ENCODE measurements around the gene ATOSB. TPM values are rescaled to one million over a fixed set of nuclear protein-coding genes. Genes with fewer than 3 reads are reported as not detected.

ATOSB gene
- total RNA-seq, 1 experiment from 2014 or later = 3.2 TPM

- peaks cover 10% of the 10 kb centered on the region; the same call in 1 of the 2 replicates for H4K20me1 ChIP-seq (ENCODE audit: insufficient read depth, low read depth, low read length)
- H3K4me2 ChIP-seq (ENCODE audit: low read depth, low read length, poor library complexity, severe bottlenecking) = no peak overlapping the region
- no peaks in the 10 kb centered on the region for H3K79me2 ChIP-seq (ENCODE audit: low read length)
- H3K36me3 ChIP-seq (ENCODE audit: insufficient read depth, low read length) = no peaks in the 10 kb centered on the region
- H3K9me3 ChIP-seq (ENCODE audit: low read length) = no peaks in the 10 kb centered on the region
- no peak for DNase-seq
- no peaks in the 10 kb centered on the region for H3K27me3 ChIP-seq (ENCODE audit: low read length)
- no peaks in the 10 kb centered on the region for H3K9me2 ChIP-seq (replicated peaks; ENCODE audit: insufficient read depth, low read length)
- H3K4me1 ChIP-seq (ENCODE audit: low read length) = peaks cover 21% of the 10 kb centered on the region
- H3K27ac ChIP-seq (ENCODE audit: low read length) = no peak overlapping the region
- no peak overlapping the region for H3K4me3 ChIP-seq (ENCODE audit: low read length)
- no peak overlapping the region for H2AFZ ChIP-seq (ENCODE audit: low read length)
- H3K9ac ChIP-seq (ENCODE audit: low read length) = no peak overlapping the region
These were observed 6.6 kb downstream of the ATOSB start for GRCh38 chr9:35108946-35109575.

GRCh38 chr9:35108461-35108860 lies 7.2 kb downstream of the ATOSB start:
- H3K36me3 ChIP-seq (ENCODE audit: insufficient read depth, low read length) = no peaks in the 10 kb centered on the region
- H4K20me1 ChIP-seq (ENCODE audit: insufficient read depth, low read depth, low read length) = peaks cover 10% of the 10 kb centered on the region; the same call in 1 of the 2 replicates
- H3K4me2 ChIP-seq (ENCODE audit: low read depth, low read length, poor library complexity, severe bottlenecking) = no peak overlapping the region
- H3K27ac ChIP-seq (ENCODE audit: low read length) = no peak overlapping the region
- no peak overlapping the region for H3K4me3 ChIP-seq (ENCODE audit: low read length)
- H3K79me2 ChIP-seq (ENCODE audit: low read length) = no peaks in the 10 kb centered on the region
- no peaks in the 10 kb centered on the region for H3K9me2 ChIP-seq (replicated peaks; ENCODE audit: insufficient read depth, low read length)
- H3K27me3 ChIP-seq (ENCODE audit: low read length) = no peaks in the 10 kb centered on the region
- H2AFZ ChIP-seq (ENCODE audit: low read length) = no peak overlapping the region
- no peak for DNase-seq
- no peak overlapping the region for H3K9ac ChIP-seq (ENCODE audit: low read length)
- H3K9me3 ChIP-seq (ENCODE audit: low read length) = no peaks in the 10 kb centered on the region
- H3K4me1 ChIP-seq (ENCODE audit: low read length) = peaks cover 21% of the 10 kb centered on the region

GRCh38 chr9:35107297-35108290 lies 8.1 kb downstream of the ATOSB start:
- Histone ChIP-seq H3K9ac (ENCODE audit: low read length) (no peak overlapping the region), H4K20me1 (ENCODE audit: insufficient read depth, low read depth, low read length) (peaks cover 10% of the 10 kb centered on the region; the same call in 1 of the 2 replicates), H3K4me2 (ENCODE audit: low read depth, low read length, poor library complexity, severe bottlenecking) (no peak overlapping the region), H3K36me3 (ENCODE audit: insufficient read depth, low read length) (no peaks in the 10 kb centered on the region), H3K27me3 (ENCODE audit: low read length) (no peaks in the 10 kb centered on the region), H3K27ac (ENCODE audit: low read length) (no peak overlapping the region), H3K9me3 (ENCODE audit: low read length) (no peaks in the 10 kb centered on the region), H3K4me3 (ENCODE audit: low read length) (no peak overlapping the region), H3K4me1 (ENCODE audit: low read length) (peaks cover 24% of the 10 kb centered on the region), H3K79me2 (ENCODE audit: low read length) (peaks cover 3% of the 10 kb centered on the region), H2AFZ (ENCODE audit: low read length) (no peak overlapping the region), H3K9me2 (replicated peaks; ENCODE audit: insufficient read depth, low read length) (no peaks in the 10 kb centered on the region)
- DNase-seq = no peak

- DNase-seq = no peak
- no peak overlapping the region for H3K27ac ChIP-seq (ENCODE audit: low read length)
- no peak overlapping the region for H2AFZ ChIP-seq (ENCODE audit: low read length)
- H3K9me2 ChIP-seq (replicated peaks; ENCODE audit: insufficient read depth, low read length) = no peaks in the 10 kb centered on the region
- H3K4me3 ChIP-seq (ENCODE audit: low read length) = no peak overlapping the region
- H3K9me3 ChIP-seq (ENCODE audit: low read length) = no peaks in the 10 kb centered on the region
- no peak overlapping the region for H3K4me2 ChIP-seq (ENCODE audit: low read depth, low read length, poor library complexity, severe bottlenecking)
- no peaks in the 10 kb centered on the region for H3K36me3 ChIP-seq (ENCODE audit: insufficient read depth, low read length)
- no peak overlapping the region for H3K9ac ChIP-seq (ENCODE audit: low read length)
- H3K27me3 ChIP-seq (ENCODE audit: low read length) = no peaks in the 10 kb centered on the region
- peaks cover 10% of the 10 kb centered on the region; the same call in 1 of the 2 replicates for H4K20me1 ChIP-seq (ENCODE audit: insufficient read depth, low read depth, low read length)
- H3K79me2 ChIP-seq (ENCODE audit: low read length) = peaks cover 16% of the 10 kb centered on the region
- peaks cover 27% of the 10 kb centered on the region for H3K4me1 ChIP-seq (ENCODE audit: low read length)
These were observed 9.3 kb downstream of the ATOSB start for GRCh38 chr9:35106343-35106730.

- no peak overlapping the region for H3K27ac ChIP-seq (ENCODE audit: low read length)
- no peaks in the 10 kb centered on the region; the same call in 1 of the 2 replicates for H3K36me3 ChIP-seq (ENCODE audit: insufficient read depth, low read length)
- H2AFZ ChIP-seq (ENCODE audit: low read length) = no peak overlapping the region
- DNase-seq = no peak
- peaks cover 24% of the 10 kb centered on the region for H3K4me1 ChIP-seq (ENCODE audit: low read length)
- no peaks in the 10 kb centered on the region for H3K9me3 ChIP-seq (ENCODE audit: low read length)
- H3K4me2 ChIP-seq (ENCODE audit: low read depth, low read length, poor library complexity, severe bottlenecking) = no peak overlapping the region
- H4K20me1 ChIP-seq (ENCODE audit: insufficient read depth, low read depth, low read length) = peaks cover 9% of the 10 kb centered on the region; the same call in 1 of the 2 replicates
- no peak overlapping the region for H3K4me3 ChIP-seq (ENCODE audit: low read length)
- no peaks in the 10 kb centered on the region for H3K27me3 ChIP-seq (ENCODE audit: low read length)
- no peaks in the 10 kb centered on the region for H3K9me2 ChIP-seq (replicated peaks; ENCODE audit: insufficient read depth, low read length)
- H3K79me2 ChIP-seq (ENCODE audit: low read length) = peaks cover 21% of the 10 kb centered on the region
- no peak overlapping the region for H3K9ac ChIP-seq (ENCODE audit: low read length)
These were observed 9.9 kb downstream of the ATOSB start for GRCh38 chr9:35105571-35106342.

- Histone ChIP-seq H2AFZ (ENCODE audit: low read length) (no peak overlapping the region), H3K79me2 (ENCODE audit: low read length) (peaks cover 21% of the 10 kb centered on the region), H3K36me3 (ENCODE audit: insufficient read depth, low read length) (peaks cover 2% of the 10 kb centered on the region; the same call in 1 of the 2 replicates), H3K4me2 (ENCODE audit: low read depth, low read length, poor library complexity, severe bottlenecking) (no peak overlapping the region), H3K9me2 (replicated peaks; ENCODE audit: insufficient read depth, low read length) (no peaks in the 10 kb centered on the region), H3K4me1 (ENCODE audit: low read length) (peaks cover 21% of the 10 kb centered on the region), H3K27me3 (ENCODE audit: low read length) (no peaks in the 10 kb centered on the region), H3K9me3 (ENCODE audit: low read length) (no peaks in the 10 kb centered on the region), H3K27ac (ENCODE audit: low read length) (no peak overlapping the region), H4K20me1 (ENCODE audit: insufficient read depth, low read depth, low read length) (peaks cover 3% of the 10 kb centered on the region; the same call in 1 of the 2 replicates), H3K4me3 (ENCODE audit: low read length) (no peak overlapping the region), H3K9ac (ENCODE audit: low read length) (no peak overlapping the region)
- DNase-seq = no peak
These were observed 10.5 kb downstream of the ATOSB start for GRCh38 chr9:35105126-35105525.

- H3K36me3 ChIP-seq (ENCODE audit: insufficient read depth, low read length) = peaks cover 4% of the 10 kb centered on the region; the same call in 1 of the 2 replicates
- no peak overlapping the region for H3K4me3 ChIP-seq (ENCODE audit: low read length)
- H3K27ac ChIP-seq (ENCODE audit: low read length) = no peak overlapping the region
- DNase-seq = no peak
- H3K79me2 ChIP-seq (ENCODE audit: low read length) = peaks cover 21% of the 10 kb centered on the region
- H2AFZ ChIP-seq (ENCODE audit: low read length) = no peak overlapping the region
- no peak overlapping the region for H3K4me2 ChIP-seq (ENCODE audit: low read depth, low read length, poor library complexity, severe bottlenecking)
- H3K9me3 ChIP-seq (ENCODE audit: low read length) = no peaks in the 10 kb centered on the region
- no peak overlapping the region for H3K9ac ChIP-seq (ENCODE audit: low read length)
- no peaks in the 10 kb centered on the region for H3K9me2 ChIP-seq (replicated peaks; ENCODE audit: insufficient read depth, low read length)
- no peaks in the 10 kb centered on the region for H3K27me3 ChIP-seq (ENCODE audit: low read length)
- peaks cover 21% of the 10 kb centered on the region for H3K4me1 ChIP-seq (ENCODE audit: low read length)
- no peaks in the 10 kb centered on the region for H4K20me1 ChIP-seq (ENCODE audit: insufficient read depth, low read depth, low read length)
These were observed 11.1 kb downstream of the ATOSB start for GRCh38 chr9:35104586-35104985.
